Body of pancreas (tissue), 4 donors: ENCODE results near the gene FBXO42.

Experiments
- CTCF ChIP-seq, 7 experiments: fragments of 450-650 bp in 4 of 7; fragments of 200-600 bp in 3 of 7; sonication (generic) in 3 of 7; IDR thresholded peaks; one replicate each; pipeline ENCODE4 v1.5.1; 2016 to 2019; ENCODE audit warnings: antibody characterized with exemption in 7 of 7
- POLR2A ChIP-seq, 3 donors: fragments of 450-650 bp; IDR thresholded peaks; one replicate each; pipeline ENCODE4 v1.6.1; 2016; ENCODE audit warnings: antibody characterized with exemption in 3 of 3, mild to moderate bottlenecking in 2 of 3

DNA sequence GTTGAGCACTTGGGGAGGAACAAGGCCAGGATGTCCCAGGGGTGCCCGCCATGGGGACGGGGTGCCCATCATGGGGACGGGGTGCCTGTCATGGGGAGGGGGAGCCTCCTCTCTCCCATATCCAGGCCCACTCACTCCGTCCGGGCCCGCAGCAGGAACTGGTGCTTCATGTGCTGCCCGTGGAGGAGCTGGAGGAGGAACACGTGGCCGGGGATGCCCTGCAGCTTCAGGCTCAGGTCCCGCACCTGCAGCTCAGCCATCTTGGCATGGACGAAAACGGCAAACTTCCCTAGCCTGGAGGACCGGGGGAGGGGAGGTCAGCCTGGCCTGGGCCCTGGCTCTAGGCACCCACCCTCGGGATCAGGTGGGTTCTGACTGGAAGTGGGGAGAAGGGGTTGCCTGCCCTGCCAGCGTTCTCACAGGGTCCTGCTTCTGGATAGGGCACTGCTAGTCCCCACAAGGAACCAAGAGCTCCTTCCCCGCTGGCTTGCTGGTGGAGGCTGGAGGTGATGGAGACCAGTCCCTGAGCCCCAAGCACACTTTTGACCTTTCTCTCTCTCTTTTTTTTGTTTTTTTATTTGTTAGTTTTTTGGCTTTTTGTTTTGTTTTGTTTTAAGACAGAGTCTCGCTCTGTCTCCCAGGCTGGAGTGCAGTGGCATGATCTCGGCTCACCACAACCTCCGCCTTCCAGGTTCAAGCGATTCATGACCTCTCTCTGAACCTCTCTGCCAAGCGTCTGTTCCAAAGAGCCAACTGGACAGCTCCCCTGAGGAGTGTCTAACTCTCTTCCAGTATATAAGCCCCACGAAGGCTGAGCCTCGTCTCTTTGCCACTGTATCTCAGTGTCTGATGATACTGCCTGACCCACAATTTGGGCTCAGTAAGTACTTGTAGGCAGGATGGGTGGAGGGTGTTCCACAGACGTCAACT lies 149.7 kb downstream of the FBXO42 start:
- no peak for TF ChIP-seq POLR2A (IDR thresholded peaks at IDR 0.05)
- no peak for TF ChIP-seq CTCF (IDR thresholded peaks at IDR 0.05)
